Panc1 (cell line): ENCODE data around the gene TRIM41.

Source experiments
- POLR2AphosphoS5 ChIP-seq: IDR thresholded peaks from 2 replicates; pipeline ENCODE4 v1.6.1; 2012; ENCODE audit warnings: mild to moderate bottlenecking, low read depth, low read length, moderate library complexity
- SIN3A ChIP-seq: IDR thresholded peaks from 2 replicates; pipeline ENCODE4 v1.6.1; 2012; ENCODE audit warnings: low read depth, mild to moderate bottlenecking, low read length, moderate library complexity, borderline replicate concordance; ENCODE audit not compliant: insufficient read depth
- TCF7L2 ChIP-seq: IDR thresholded peaks from 2 replicates; pipeline ENCODE4 v1.6.1; 2011; ENCODE audit warnings: mild to moderate bottlenecking, low read depth, low read length, inconsistent platforms
- TF ChIP-seq, protein P1 (sequence below): fragments of 450-650 bp; IDR thresholded peaks from 2 replicates; pipeline ENCODE4 v1.5.1; 2017; ENCODE audit warnings: mild to moderate bottlenecking
- TF ChIP-seq, protein P2 (sequence below), 2 experiments: IDR thresholded peaks; 2 replicates each; pipeline ENCODE4 v1.6.1; 2011 to 2012; ENCODE audit warnings: low read depth in 2 of 2, control low read depth in 1 of 2, low read length in 1 of 2, mild to moderate bottlenecking in 1 of 2, moderate library complexity in 1 of 2; ENCODE audit not compliant: insufficient read depth in 1 of 2

DNA sequence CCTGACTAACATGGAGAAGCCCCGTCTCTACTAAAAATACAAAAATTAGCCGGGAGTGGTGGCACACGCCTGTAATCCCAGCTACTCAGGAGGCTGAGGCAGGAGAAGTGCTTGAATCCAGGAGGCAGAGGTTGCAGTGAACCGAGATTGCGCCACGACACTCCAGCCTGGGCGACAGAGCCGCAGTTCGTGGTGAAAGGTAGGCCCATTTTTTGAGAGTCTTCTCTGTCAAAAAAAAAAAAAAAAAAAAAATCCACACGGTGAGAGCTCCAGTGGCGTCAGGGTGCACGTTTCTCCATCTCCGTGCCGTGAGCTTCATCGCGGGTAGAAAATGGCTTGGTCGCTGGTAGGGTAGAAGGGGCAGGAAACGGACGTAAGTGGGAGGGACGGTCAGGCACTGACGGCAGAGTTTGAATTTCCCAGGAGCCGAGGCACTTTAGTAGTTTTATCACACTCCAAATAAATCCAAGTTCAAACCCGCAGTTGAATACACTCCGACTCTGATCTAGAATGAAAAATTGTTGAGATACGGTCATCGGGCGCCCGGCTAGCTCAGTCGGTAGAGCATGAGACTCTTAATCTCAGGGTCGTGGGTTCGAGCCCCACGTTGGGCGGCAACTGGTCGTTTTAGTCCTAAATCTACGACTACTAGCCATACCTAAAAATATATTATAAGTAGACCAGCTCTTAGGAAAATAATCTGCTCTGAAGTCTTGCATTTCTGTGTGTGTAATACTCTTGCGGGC is 15.7 kb upstream of the TRIM41 start:
- TF ChIP-seq, protein P1, sequence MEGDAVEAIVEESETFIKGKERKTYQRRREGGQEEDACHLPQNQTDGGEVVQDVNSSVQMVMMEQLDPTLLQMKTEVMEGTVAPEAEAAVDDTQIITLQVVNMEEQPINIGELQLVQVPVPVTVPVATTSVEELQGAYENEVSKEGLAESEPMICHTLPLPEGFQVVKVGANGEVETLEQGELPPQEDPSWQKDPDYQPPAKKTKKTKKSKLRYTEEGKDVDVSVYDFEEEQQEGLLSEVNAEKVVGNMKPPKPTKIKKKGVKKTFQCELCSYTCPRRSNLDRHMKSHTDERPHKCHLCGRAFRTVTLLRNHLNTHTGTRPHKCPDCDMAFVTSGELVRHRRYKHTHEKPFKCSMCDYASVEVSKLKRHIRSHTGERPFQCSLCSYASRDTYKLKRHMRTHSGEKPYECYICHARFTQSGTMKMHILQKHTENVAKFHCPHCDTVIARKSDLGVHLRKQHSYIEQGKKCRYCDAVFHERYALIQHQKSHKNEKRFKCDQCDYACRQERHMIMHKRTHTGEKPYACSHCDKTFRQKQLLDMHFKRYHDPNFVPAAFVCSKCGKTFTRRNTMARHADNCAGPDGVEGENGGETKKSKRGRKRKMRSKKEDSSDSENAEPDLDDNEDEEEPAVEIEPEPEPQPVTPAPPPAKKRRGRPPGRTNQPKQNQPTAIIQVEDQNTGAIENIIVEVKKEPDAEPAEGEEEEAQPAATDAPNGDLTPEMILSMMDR = no peak
- TF ChIP-seq, protein P2, sequence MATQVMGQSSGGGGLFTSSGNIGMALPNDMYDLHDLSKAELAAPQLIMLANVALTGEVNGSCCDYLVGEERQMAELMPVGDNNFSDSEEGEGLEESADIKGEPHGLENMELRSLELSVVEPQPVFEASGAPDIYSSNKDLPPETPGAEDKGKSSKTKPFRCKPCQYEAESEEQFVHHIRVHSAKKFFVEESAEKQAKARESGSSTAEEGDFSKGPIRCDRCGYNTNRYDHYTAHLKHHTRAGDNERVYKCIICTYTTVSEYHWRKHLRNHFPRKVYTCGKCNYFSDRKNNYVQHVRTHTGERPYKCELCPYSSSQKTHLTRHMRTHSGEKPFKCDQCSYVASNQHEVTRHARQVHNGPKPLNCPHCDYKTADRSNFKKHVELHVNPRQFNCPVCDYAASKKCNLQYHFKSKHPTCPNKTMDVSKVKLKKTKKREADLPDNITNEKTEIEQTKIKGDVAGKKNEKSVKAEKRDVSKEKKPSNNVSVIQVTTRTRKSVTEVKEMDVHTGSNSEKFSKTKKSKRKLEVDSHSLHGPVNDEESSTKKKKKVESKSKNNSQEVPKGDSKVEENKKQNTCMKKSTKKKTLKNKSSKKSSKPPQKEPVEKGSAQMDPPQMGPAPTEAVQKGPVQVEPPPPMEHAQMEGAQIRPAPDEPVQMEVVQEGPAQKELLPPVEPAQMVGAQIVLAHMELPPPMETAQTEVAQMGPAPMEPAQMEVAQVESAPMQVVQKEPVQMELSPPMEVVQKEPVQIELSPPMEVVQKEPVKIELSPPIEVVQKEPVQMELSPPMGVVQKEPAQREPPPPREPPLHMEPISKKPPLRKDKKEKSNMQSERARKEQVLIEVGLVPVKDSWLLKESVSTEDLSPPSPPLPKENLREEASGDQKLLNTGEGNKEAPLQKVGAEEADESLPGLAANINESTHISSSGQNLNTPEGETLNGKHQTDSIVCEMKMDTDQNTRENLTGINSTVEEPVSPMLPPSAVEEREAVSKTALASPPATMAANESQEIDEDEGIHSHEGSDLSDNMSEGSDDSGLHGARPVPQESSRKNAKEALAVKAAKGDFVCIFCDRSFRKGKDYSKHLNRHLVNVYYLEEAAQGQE (IDR thresholded peaks at IDR 0.05; ENCODE audit: insufficient read depth in 1 of 2, low read depth in 2 of 2, low read length in 1 of 2) = no peak
- TF ChIP-seq POLR2AphosphoS5 = peak; percentile 82
- TF ChIP-seq SIN3A = 0 out of 2 replicates have a peak, but pooled peaks have one; percentile 71
- TF ChIP-seq TCF7L2 = no peak; the same call in 1 of the 2 replicates
